GM12875 (cell line): ENCODE data around the gene ATRAID.

Experiments used
- H3K4me3 ChIP-seq: one replicate; pipeline ENCODE4 v1.5.1; 2011; ENCODE audit warnings: low read depth, low read length, control low read depth
- TF ChIP-seq, protein P1 (sequence below): IDR thresholded peaks from 2 replicates; pipeline ENCODE4 v1.5.1; 2011; ENCODE audit warnings: low read depth, mild to moderate bottlenecking, control low read depth, inconsistent platforms, low read length, moderate library complexity, borderline replicate concordance; ENCODE audit not compliant: insufficient read depth

Gene ATRAID

DNA sequence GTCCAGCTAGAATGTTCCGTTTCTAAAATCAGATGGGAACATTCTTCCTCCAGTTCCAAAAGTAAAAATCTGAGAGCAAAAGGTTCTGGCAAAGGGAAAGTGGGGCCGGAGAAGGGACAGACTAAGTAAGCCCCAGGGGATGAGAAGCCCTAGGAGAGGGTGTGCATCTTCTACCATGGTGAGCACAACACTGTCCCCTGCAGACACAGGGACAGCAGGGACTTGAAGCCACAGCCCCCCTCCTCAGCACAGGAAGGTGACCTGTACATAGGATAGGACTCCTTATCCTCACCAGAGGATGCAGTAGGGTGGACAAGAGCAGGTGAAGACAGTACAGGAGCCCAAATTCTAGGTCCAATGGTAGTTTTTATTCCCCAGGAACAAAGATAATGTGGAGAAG, 12.6 kb upstream of the ATRAID start:
- TF ChIP-seq, protein P1, sequence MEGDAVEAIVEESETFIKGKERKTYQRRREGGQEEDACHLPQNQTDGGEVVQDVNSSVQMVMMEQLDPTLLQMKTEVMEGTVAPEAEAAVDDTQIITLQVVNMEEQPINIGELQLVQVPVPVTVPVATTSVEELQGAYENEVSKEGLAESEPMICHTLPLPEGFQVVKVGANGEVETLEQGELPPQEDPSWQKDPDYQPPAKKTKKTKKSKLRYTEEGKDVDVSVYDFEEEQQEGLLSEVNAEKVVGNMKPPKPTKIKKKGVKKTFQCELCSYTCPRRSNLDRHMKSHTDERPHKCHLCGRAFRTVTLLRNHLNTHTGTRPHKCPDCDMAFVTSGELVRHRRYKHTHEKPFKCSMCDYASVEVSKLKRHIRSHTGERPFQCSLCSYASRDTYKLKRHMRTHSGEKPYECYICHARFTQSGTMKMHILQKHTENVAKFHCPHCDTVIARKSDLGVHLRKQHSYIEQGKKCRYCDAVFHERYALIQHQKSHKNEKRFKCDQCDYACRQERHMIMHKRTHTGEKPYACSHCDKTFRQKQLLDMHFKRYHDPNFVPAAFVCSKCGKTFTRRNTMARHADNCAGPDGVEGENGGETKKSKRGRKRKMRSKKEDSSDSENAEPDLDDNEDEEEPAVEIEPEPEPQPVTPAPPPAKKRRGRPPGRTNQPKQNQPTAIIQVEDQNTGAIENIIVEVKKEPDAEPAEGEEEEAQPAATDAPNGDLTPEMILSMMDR: no peak
- no peak overlapping the region for H3K4me3 ChIP-seq

DNA sequence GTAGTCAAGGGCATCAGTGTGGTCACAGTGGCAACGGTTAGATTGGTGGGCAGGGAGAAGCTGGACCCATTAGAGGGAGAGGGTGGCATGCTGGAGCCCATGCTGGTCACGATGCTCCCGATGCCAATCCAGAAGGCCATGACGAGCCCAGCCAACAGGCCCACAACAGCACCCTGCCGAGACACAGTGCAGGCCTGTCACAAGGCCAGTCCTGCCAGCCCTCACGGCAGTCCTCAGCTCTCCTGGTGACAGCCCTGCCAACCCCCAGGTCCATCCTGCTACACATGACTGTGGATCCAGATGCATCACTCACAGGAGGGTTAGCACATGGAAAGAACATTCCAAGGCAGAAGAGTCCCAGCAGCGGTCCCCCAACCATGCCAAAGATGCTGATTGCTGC, 10.2 kb upstream of the ATRAID start:
- no peak overlapping the region for H3K4me3 ChIP-seq
- TF ChIP-seq, protein P1: no peak

DNA sequence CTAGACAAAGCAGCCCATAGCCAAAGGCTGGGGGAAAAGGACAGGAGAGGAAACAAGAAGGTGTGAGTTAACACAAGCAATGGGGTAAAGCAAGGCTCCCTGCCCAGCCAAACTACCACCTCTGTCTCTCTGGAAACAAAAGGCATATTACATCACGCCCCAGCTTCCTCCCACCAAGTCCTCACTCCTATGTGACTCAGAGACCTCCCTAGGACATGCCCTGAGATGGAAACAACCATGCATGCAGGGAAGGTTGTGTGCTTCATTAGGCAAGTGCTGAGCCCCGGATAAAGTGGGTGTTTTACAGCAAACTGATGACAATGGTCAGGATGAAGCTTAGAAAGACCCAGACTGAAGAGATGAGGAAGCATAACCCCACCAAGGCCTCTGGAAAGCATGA, 9.0 kb upstream of the ATRAID start:
- H3K4me3 ChIP-seq: no peak overlapping the region
- TF ChIP-seq, protein P1: no peak

DNA sequence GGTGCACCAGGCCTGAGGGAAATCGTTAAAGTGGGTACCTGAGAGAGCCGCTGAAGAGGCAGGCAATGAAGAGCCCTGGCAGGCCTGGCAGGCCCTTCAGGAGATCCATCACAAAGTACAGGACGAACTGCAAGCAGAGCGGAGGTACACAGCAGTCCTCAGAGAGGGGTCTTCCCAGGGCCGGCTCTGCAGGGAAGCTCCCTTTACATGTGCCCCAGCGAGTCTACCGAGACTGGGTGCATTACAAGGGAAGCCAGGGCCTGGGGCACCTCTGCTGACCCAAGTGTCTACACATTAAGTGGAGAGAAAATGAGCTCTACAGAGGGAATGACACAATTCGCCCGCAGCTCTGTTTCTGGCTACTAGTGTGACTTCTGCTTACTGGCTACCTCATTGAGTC, 8.1 kb upstream of the ATRAID start:
- no peak overlapping the region for H3K4me3 ChIP-seq
- TF ChIP-seq, protein P1: no peak

DNA sequence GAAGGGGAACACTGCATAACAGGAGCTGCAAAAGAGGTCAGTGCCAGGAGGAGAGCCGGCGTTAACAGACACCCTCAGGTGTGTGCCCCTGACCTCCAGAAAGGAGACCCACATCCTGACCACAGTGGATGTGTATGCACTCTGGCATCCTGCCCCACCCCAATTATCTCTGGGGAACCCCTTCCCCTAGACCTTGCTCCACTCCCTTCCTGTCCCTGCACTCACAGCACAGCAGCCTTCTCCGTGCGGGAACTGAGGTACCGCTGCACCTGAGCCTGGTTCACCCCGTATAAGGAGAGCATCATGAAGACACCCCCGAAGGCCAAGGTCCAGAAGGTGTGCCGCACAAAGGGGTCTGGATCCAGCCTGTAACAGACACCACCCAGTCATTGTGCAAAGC, 7.3 kb upstream of the ATRAID start:
- TF ChIP-seq, protein P1: no peak
- H3K4me3 ChIP-seq: no peak overlapping the region

DNA sequence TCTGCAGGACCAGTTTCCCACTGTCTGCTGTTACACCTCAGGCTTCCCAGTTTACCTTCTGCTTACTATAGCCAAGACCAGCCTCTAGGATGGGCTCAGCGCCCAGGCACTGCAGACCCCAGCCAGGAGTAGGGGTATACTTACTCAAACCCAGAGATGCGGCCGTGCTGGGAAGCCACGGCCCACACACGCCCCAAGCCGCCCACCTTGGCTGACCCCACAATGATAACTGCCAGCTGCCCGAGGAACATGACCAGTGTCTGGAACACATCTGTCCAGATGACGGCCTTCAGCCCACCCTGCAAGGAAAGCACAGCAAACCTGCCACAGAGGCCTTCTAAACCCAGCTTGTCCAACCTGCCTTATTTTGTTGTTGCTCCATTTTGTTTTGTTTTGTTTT, 6.6 kb upstream of the ATRAID start:
- H3K4me3 ChIP-seq: no peak overlapping the region
- TF ChIP-seq, protein P1: no peak

GRCh38 chr2:27206346-27206745, 5.5 kb upstream of the ATRAID start:
- H3K4me3 ChIP-seq: no peak overlapping the region
- TF ChIP-seq, protein P1: no peak
